Mucosa of stomach (tissue), 1 donor: ENCODE measurements around the gene ZBTB47.

Experiments
- H3K27me3 ChIP-seq: one replicate; pipeline ENCODE4 v1.7.0; 2013; ENCODE audit warnings: mild to moderate bottlenecking, low read length; ENCODE audit not compliant: control insufficient read depth, insufficient read depth
- H3K36me3 ChIP-seq: one replicate; pipeline ENCODE4 v1.7.0; 2013; ENCODE audit warnings: low read length; ENCODE audit not compliant: control insufficient read depth, insufficient read depth
- H3K4me1 ChIP-seq: one replicate; pipeline ENCODE4 v1.7.0; 2013; ENCODE audit warnings: mild to moderate bottlenecking, low read length; ENCODE audit not compliant: control insufficient read depth, insufficient read depth
- H3K4me3 ChIP-seq: one replicate; pipeline ENCODE4 v1.7.0; 2013; ENCODE audit warnings: low read length
- H3K9ac ChIP-seq: one replicate; pipeline ENCODE4 v1.7.0; 2013; ENCODE audit warnings: mild to moderate bottlenecking, low read length, moderate library complexity
- H3K9me3 ChIP-seq: one replicate; pipeline ENCODE4 v1.7.0; 2013; ENCODE audit warnings: mild to moderate bottlenecking, low read length, moderate library complexity; ENCODE audit not compliant: control insufficient read depth
- donor health status: Pancreatic carcinoma.

ZBTB47 gene

GRCh38 chr3:42653560-42654330 is at the start of gene ZBTB47:
Gene ZBTB47, plus strand, starts transcription at chr3:42653697. Its CDS starts 4,659 bp downstream, at chr3:42658356.
- no peaks in the 10 kb centered on the region for H3K36me3 ChIP-seq
- peaks cover 34% of the 10 kb centered on the region for H3K4me1 ChIP-seq
- no peaks in the 10 kb centered on the region for H3K9me3 ChIP-seq
- peak within 1 kb of the TSS; percentile 37 for H3K4me3 ChIP-seq
- H3K27me3 ChIP-seq: no peaks in the 10 kb centered on the region
- peak within 1 kb of the TSS; percentile 74 for H3K9ac ChIP-seq

- H3K9ac ChIP-seq: no peak overlapping the region
- H3K36me3 ChIP-seq: no peaks in the 10 kb centered on the region
- H3K9me3 ChIP-seq: no peaks in the 10 kb centered on the region
- H3K4me3 ChIP-seq: no peak overlapping the region
- H3K4me1 ChIP-seq: peaks cover 24% of the 10 kb centered on the region
- no peaks in the 10 kb centered on the region for H3K27me3 ChIP-seq
Observed at GRCh38 chr3:42605546-42606173, 47.8 kb upstream of the ZBTB47 start.

GRCh38 chr3:42608581-42608980 is 44.9 kb upstream of the ZBTB47 start:
- H3K27me3 ChIP-seq: no peaks in the 10 kb centered on the region
- H3K4me3 ChIP-seq: no peak overlapping the region
- no peaks in the 10 kb centered on the region for H3K36me3 ChIP-seq
- H3K9me3 ChIP-seq: no peaks in the 10 kb centered on the region
- H3K9ac ChIP-seq: no peak overlapping the region
- H3K4me1 ChIP-seq: peaks cover 28% of the 10 kb centered on the region

- Histone ChIP-seq H3K27me3 (no peaks in the 10 kb centered on the region), H3K4me3 (no peak overlapping the region), H3K4me1 (peaks cover 16% of the 10 kb centered on the region), H3K9me3 (no peaks in the 10 kb centered on the region), H3K36me3 (no peaks in the 10 kb centered on the region), H3K9ac (no peak overlapping the region)
Observed at GRCh38 chr3:42610976-42611375, 42.5 kb upstream of the ZBTB47 start.

- Histone ChIP-seq H3K4me1 (peaks cover 12% of the 10 kb centered on the region), H3K27me3 (no peaks in the 10 kb centered on the region), H3K9ac (no peak overlapping the region), H3K9me3 (no peaks in the 10 kb centered on the region), H3K36me3 (no peaks in the 10 kb centered on the region), H3K4me3 (no peak overlapping the region)
Observed at GRCh38 chr3:42612217-42612616, 41.3 kb upstream of the ZBTB47 start.

- H3K4me1 ChIP-seq: peaks cover 12% of the 10 kb centered on the region
- no peaks in the 10 kb centered on the region for H3K27me3 ChIP-seq
- no peaks in the 10 kb centered on the region for H3K9me3 ChIP-seq
- no peak overlapping the region for H3K9ac ChIP-seq
- no peaks in the 10 kb centered on the region for H3K36me3 ChIP-seq
- H3K4me3 ChIP-seq: no peak overlapping the region
Observed at GRCh38 chr3:42612928-42613327, 40.6 kb upstream of the ZBTB47 start.

- no peaks in the 10 kb centered on the region for H3K27me3 ChIP-seq
- H3K36me3 ChIP-seq: no peaks in the 10 kb centered on the region
- H3K4me3 ChIP-seq: no peak overlapping the region
- no peak overlapping the region for H3K9ac ChIP-seq
- no peaks in the 10 kb centered on the region for H3K9me3 ChIP-seq
- peaks cover 12% of the 10 kb centered on the region for H3K4me1 ChIP-seq
Observed at GRCh38 chr3:42613462-42613861, 40.0 kb upstream of the ZBTB47 start.

- Histone ChIP-seq H3K36me3 (peaks cover 13% of the 10 kb centered on the region), H3K27me3 (no peaks in the 10 kb centered on the region), H3K9ac (no peak overlapping the region), H3K4me1 (no peaks in the 10 kb centered on the region), H3K9me3 (no peaks in the 10 kb centered on the region), H3K4me3 (no peak overlapping the region)
Observed at GRCh38 chr3:42631620-42632019, 21.9 kb upstream of the ZBTB47 start.

GRCh38 chr3:42632146-42632545 is 21.4 kb upstream of the ZBTB47 start:
- peaks cover 13% of the 10 kb centered on the region for H3K36me3 ChIP-seq
- H3K4me3 ChIP-seq: no peak overlapping the region
- no peaks in the 10 kb centered on the region for H3K27me3 ChIP-seq
- no peaks in the 10 kb centered on the region for H3K4me1 ChIP-seq
- H3K9me3 ChIP-seq: no peaks in the 10 kb centered on the region
- no peak overlapping the region for H3K9ac ChIP-seq

GRCh38 chr3:42633544-42633943 is 20.0 kb upstream of the ZBTB47 start:
- H3K4me3 ChIP-seq: no peak overlapping the region
- H3K27me3 ChIP-seq: no peaks in the 10 kb centered on the region
- H3K9ac ChIP-seq: no peak overlapping the region
- H3K9me3 ChIP-seq: no peaks in the 10 kb centered on the region
- H3K4me1 ChIP-seq: no peaks in the 10 kb centered on the region
- H3K36me3 ChIP-seq: peaks cover 13% of the 10 kb centered on the region

GRCh38 chr3:42635111-42635510 is 18.4 kb upstream of the ZBTB47 start:
- Histone ChIP-seq H3K9me3 (no peaks in the 10 kb centered on the region), H3K4me3 (no peak overlapping the region), H3K36me3 (peaks cover 13% of the 10 kb centered on the region), H3K9ac (no peak overlapping the region), H3K4me1 (no peaks in the 10 kb centered on the region), H3K27me3 (no peaks in the 10 kb centered on the region)

GRCh38 chr3:42637001-42637400 is 16.5 kb upstream of the ZBTB47 start:
- Histone ChIP-seq H3K9ac (no peak overlapping the region), H3K27me3 (no peaks in the 10 kb centered on the region), H3K36me3 (peaks cover 6% of the 10 kb centered on the region), H3K9me3 (no peaks in the 10 kb centered on the region), H3K4me1 (no peaks in the 10 kb centered on the region), H3K4me3 (no peak overlapping the region)
